Measurements from ENCODE around the gene MT1A.

The MT1A gene

GRCh38 chr16:56632156-56632847, 6.2 kb upstream of the MT1A start, which contains the start of gene MT1M:
Gene MT1M (plus strand): TSS chr16:56632659. CDS start chr16:56632732, 73 bp downstream.
- no peak for DNase-seq

GRCh38 chr16:56632848-56633365, 5.6 kb upstream of the MT1A start:
- no peak for DNase-seq

GRCh38 chr16:56633535-56633934, 4.9 kb upstream of the MT1A start:
- no peak for DNase-seq

- no peak for DNase-seq
Measured at GRCh38 chr16:56634715-56635440, 3.6 kb upstream of the MT1A start.

- no peak for DNase-seq
Measured at GRCh38 chr16:56635441-56635967, 3.0 kb upstream of the MT1A start.

- no peak for DNase-seq
Measured at GRCh38 chr16:56636616-56637413, 1.7 kb upstream of the MT1A start.

- DNase-seq: no peak
Measured at GRCh38 chr16:56639045-56639444, 579 bp downstream of the MT1A start.

- DNase-seq: no peak
Measured at GRCh38 chr16:56640076-56640475, 1.6 kb downstream of the MT1A start.

GRCh38 chr16:56641166-56641565, 2.7 kb downstream of the MT1A start:
- DNase-seq: no peak

- no peak for DNase-seq
Measured at GRCh38 chr16:56643080-56643778, 4.8 kb downstream of the MT1A start.

- no peak for DNase-seq
Measured at GRCh38 chr16:56643833-56644232, 5.4 kb downstream of the MT1A start.

GRCh38 chr16:56645311-56645710, 6.8 kb downstream of the MT1A start:
- no peak for DNase-seq

GRCh38 chr16:56645838-56646237, 7.4 kb downstream of the MT1A start:
- no peak for DNase-seq

- DNase-seq: no peak
Measured at GRCh38 chr16:56647641-56648431, 9.4 kb downstream of the MT1A start.

- no peak for DNase-seq
Measured at GRCh38 chr16:56649271-56649670, 10.8 kb downstream of the MT1A start.

- DNase-seq: no peak
Measured at GRCh38 chr16:56649820-56650219, 11.4 kb downstream of the MT1A start.

- DNase-seq: no peak
Measured at GRCh38 chr16:56651586-56651985, 13.1 kb downstream of the MT1A start, which contains the start of gene MT1B. Gene MT1B (plus strand): TSS chr16:56651886. CDS start chr16:56651954, 68 bp downstream.

- DNase-seq: no peak
Measured at GRCh38 chr16:56652600-56652999, 14.1 kb downstream of the MT1A start.

GRCh38 chr16:56653218-56653617, 14.8 kb downstream of the MT1A start:
- no peak for DNase-seq

- peak; percentile 42 for DNase-seq
Measured at GRCh38 chr16:56657555-56658326, 19.3 kb downstream of the MT1A start, which contains the start of gene MT1F. Gene MT1F (plus strand): TSS chr16:56657959. CDS start chr16:56658059, 100 bp downstream.

All from DMS79 treated with DMSO at 0.1 percent for 48 hours (cell line).